Naive thymus-derived CD4-positive, alpha-beta T cell (primary cell): ENCODE data around the gene MYO5C. TPM values are rescaled to one million over a fixed set of nuclear protein-coding genes. Genes with fewer than 3 reads are reported as not detected.

Source experiments
- ATAC-seq: fragments of 150-1000 bp; cut with Tn5 transposase; 2 replicates; pipeline ENCODE4 v1.10.0; 2021; ENCODE audit warnings: mild to moderate bottlenecking, moderate library complexity
- CTCF ChIA-PET: fragments of 350-600 bp; sonication (Branson Sonifier 250); formaldehyde crosslinking; loops from one replicate; lab custom pipeline; 2021; ENCODE audit warnings: antibody characterized with exemption; lab: Charles Lee
- POLR2A ChIA-PET: fragments of 350-600 bp; sonication (Branson Sonifier 250); formaldehyde crosslinking; loops from one replicate; lab custom pipeline; 2021; ENCODE audit warnings: antibody characterized with exemption, inconsistent platforms; lab: Charles Lee
- DNase-seq, 9 donors: peaks; one replicate each; pipeline versions ENCODE4 v3.0.0 to v3.0.0-alpha.2; 2020 to 2022; ENCODE audit warnings: mixed read lengths in 1 of 9
- H3K27ac ChIP-seq: one replicate; pipeline ENCODE4 v1.7.0; 2013; ENCODE audit warnings: mild to moderate bottlenecking, low read depth, low read length, moderate library complexity
- H3K27me3 ChIP-seq, 2 donors: one replicate each; pipeline ENCODE4 v1.7.0; 2013; ENCODE audit warnings: low read length in 2 of 2, mild to moderate bottlenecking in 2 of 2, moderate library complexity in 2 of 2; ENCODE audit not compliant: control insufficient read depth in 2 of 2, insufficient read depth in 2 of 2
- H3K36me3 ChIP-seq, 3 experiments: 1 replicate in 2 of 3; 2 replicates in 1 of 3; pipeline ENCODE4 v1.7.0; 2013; ENCODE audit warnings: low read length in 3 of 3, mild to moderate bottlenecking in 3 of 3, moderate library complexity in 1 of 3; ENCODE audit not compliant: insufficient read depth in 3 of 3, control insufficient read depth in 2 of 3
- H3K4me1 ChIP-seq, 2 donors: one replicate each; pipeline ENCODE4 v1.7.0; 2013; ENCODE audit warnings: low read length in 2 of 2, mild to moderate bottlenecking in 2 of 2, moderate library complexity in 1 of 2; ENCODE audit not compliant: control insufficient read depth in 2 of 2, insufficient read depth in 2 of 2
- H3K4me3 ChIP-seq: 2 replicates; pipeline ENCODE4 v1.7.0; 2013; ENCODE audit warnings: mild to moderate bottlenecking, low read length
- H3K9me3 ChIP-seq, 3 experiments: 1 replicate in 2 of 3; 2 replicates in 1 of 3; pipeline ENCODE4 v1.7.0; 2013; ENCODE audit warnings: low read length in 3 of 3; ENCODE audit not compliant: control insufficient read depth in 2 of 3
- H3K27ac Mint-ChIP-seq, 9 donors: one replicate each; pipeline ENCODE4 v1.8.0; 2020 to 2022; ENCODE audit warnings: mixed read lengths in 9 of 9, mild to moderate bottlenecking in 8 of 9, moderate library complexity in 5 of 9, inconsistent platforms in 2 of 9
- H3K27me3 Mint-ChIP-seq, 5 donors: one replicate each; pipeline ENCODE4 v1.8.0; 2021 to 2022; ENCODE audit warnings: mixed read lengths in 5 of 5, mild to moderate bottlenecking in 1 of 5
- H3K36me3 Mint-ChIP-seq, 5 donors: one replicate each; pipeline ENCODE4 v1.8.0; 2020 to 2022; ENCODE audit warnings: mixed read lengths in 5 of 5, mild to moderate bottlenecking in 3 of 5, inconsistent platforms in 1 of 5
- H3K4me1 Mint-ChIP-seq, 7 donors: one replicate each; pipeline ENCODE4 v1.8.0; 2020 to 2022; ENCODE audit warnings: mixed read lengths in 7 of 7, mild to moderate bottlenecking in 3 of 7, inconsistent platforms in 1 of 7
- H3K4me3 Mint-ChIP-seq, 10 donors: one replicate each; pipeline ENCODE4 v1.8.0; 2020 to 2022; ENCODE audit warnings: mild to moderate bottlenecking in 10 of 10, mixed read lengths in 10 of 10, moderate library complexity in 6 of 10, inconsistent platforms in 2 of 10
- H3K9me3 Mint-ChIP-seq, 11 donors: one replicate each; pipeline ENCODE4 v1.8.0; 2020 to 2022; ENCODE audit warnings: mixed read lengths in 11 of 11, mild to moderate bottlenecking in 4 of 11, inconsistent platforms in 1 of 11, moderate library complexity in 1 of 11
- intact Hi-C, 2 donors: fragments of 100-400 bp; cut with micrococcal nuclease; formaldehyde crosslinking; loops; one replicate each; pipeline ENCODE4 v1.15.1; 2023
- polyA plus RNA-seq, 2 donors: library from polyadenylated mRNA; unstranded; fragments of 300-500 nt; fragmentation: Illumina TruSeq; gene quantifications; one replicate each; pipeline ENCODE4 v1.2.3, GENCODE V29; 2021
- total RNA-seq, 6 experiments: library from RNA in 5 of 6; stranded (reverse) in 5 of 6; gene quantifications; 1 replicate in 5 of 6; 2 replicates in 1 of 6; pipeline ENCODE4 v1.2.3 and lab custom pipeline; 2021 to 2026

The MYO5C gene
- total and polyA plus RNA-seq, 7 experiments from 2014 or later = 0.19 to 1.3 (median 0.31) TPM; not detected in 1

DNA sequence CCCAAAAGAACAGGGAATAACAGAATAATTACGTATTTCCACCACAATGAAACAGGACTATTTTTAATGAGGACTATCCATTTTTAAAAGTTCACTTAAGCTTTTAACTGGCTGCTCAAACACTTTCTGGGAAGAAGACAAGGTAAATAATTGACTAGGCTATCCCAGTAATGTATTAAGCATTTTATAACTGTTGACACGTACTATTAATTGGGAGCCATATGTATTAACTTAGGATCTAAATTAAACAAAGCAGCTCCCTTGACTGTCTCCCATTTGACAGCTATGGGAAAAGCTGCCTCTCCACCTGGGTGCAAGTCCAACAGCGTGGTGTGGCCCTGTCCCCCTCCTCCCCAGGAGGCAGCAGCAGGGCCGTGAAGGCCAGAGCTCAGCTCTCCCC lies 36.1 kb downstream of the MYO5C start:
- Histone ChIP-seq H3K27ac (no peak overlapping the region), H3K4me3 (no peak overlapping the region), H3K36me3 (no peaks in the 10 kb centered on the region), H3K27me3 (no peaks in the 10 kb centered on the region), H3K4me1 (peaks cover 16 to 37% of the 10 kb centered on the region in 2 donors), H3K9me3 (no peaks in the 10 kb centered on the region)
- ChIA-PET CTCF (interaction anchor here (0.6 to 10.8 kb wide), 4 partner anchors 23 to 548 kb away, joined by 3 to 113 read pairs (median 4); no protein-coding TSS in a partner anchor), POLR2A (no interaction called here)
- ATAC-seq (no peak), DNase-seq (no peak)
- H3K27ac Mint-ChIP-seq = peak overlapping the region in 2 of 9 donors; percentile 9 to 72
- no peaks in the 10 kb centered on the region for H3K27me3 Mint-ChIP-seq
- intact Hi-C loops = loop anchor here (5.0 to 10.0 kb wide), 3 partner anchors 203 to 935 kb away; no protein-coding TSS in a partner anchor
- H3K4me3 Mint-ChIP-seq = no peak overlapping the region
- H3K36me3 Mint-ChIP-seq = peaks cover 0 to 4% (median 0%) of the 10 kb centered on the region in 5 donors
- H3K9me3 Mint-ChIP-seq = peaks cover 0 to 2% (median 0%) of the 10 kb centered on the region in 11 donors
- peaks cover 29 to 73% (median 43%) of the 10 kb centered on the region in 7 donors for H3K4me1 Mint-ChIP-seq

DNA sequence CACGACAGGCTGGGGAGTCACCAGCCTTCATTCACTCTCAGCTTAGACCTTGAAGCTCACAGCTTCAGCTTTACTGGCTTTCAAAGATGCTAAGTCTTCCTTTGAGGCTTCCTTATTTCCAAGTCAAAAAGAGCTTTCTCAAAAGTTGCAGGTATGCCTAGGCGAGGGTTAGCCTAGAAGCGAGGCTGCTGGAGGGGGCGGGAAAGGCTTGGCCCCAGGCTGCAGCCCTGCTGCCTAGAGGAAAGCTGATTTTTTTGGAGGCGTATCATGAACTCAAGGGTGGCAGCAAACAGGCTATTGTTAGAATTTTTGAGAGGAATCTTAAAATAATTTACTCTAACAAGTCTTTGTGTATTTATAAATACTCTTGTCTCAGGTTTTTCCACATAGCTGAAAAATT lies 37.1 kb downstream of the MYO5C start:
- POLR2A ChIA-PET = no interaction called here
- Histone ChIP-seq H3K36me3 (no peaks in the 10 kb centered on the region), H3K4me3 (no peak overlapping the region), H3K4me1 (peaks cover 16 to 33% of the 10 kb centered on the region in 2 donors), H3K27me3 (no peaks in the 10 kb centered on the region), H3K9me3 (no peaks in the 10 kb centered on the region), H3K27ac (no peak overlapping the region)
- Mint-ChIP-seq H3K27me3 (no peaks in the 10 kb centered on the region), H3K36me3 (peaks cover 0 to 4% (median 0%) of the 10 kb centered on the region in 5 donors), H3K4me1 (peaks cover 25 to 71% (median 38%) of the 10 kb centered on the region in 7 donors), H3K9me3 (peaks cover 0 to 2% (median 0%) of the 10 kb centered on the region in 11 donors), H3K4me3 (peak overlapping the region in 1 of 10 donors; percentile 15), H3K27ac (no peak overlapping the region)
- DNase-seq = no peak
- CTCF ChIA-PET = interaction anchor here (0.7 to 10.8 kb wide), 5 partner anchors 24 to 475 kb away, joined by 3 to 113 read pairs (median 6); no protein-coding TSS in a partner anchor
- intact Hi-C loops = loop anchor here (5.0 to 10.0 kb wide), 3 partner anchors 204 to 936 kb away; no protein-coding TSS in a partner anchor
- no peak for ATAC-seq

DNA sequence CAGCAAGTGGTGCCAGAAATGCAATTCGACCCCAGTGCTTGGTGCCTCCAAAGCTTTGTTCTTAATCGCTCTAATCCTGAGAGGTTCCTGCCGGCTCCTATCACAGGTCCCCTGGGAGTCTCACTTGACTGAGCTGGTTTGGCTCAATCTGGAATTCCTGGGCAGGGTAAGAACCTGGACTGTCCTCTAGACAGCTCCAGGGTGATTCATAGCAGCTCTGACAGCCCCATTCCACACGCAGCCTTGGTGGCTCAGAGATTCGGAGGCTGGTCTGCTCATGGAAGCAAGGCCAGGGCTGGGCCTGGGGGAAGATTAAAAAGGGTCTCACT lies 37.9 kb downstream of the MYO5C start:
- peaks cover 13 to 25% of the 10 kb centered on the region in 2 donors for H3K4me1 ChIP-seq
- POLR2A ChIA-PET = interaction anchor here (0.6 to 1.0 kb wide), 4 partner anchors 45 to 477 kb away, joined by 3 to 5 read pairs (median 4); no protein-coding TSS in a partner anchor
- CTCF ChIA-PET = interaction anchor here (0.5 to 10.8 kb wide), 10 partner anchors 18 to 1291 kb away, joined by 3 to 113 read pairs (median 5); no protein-coding TSS in a partner anchor
- peaks cover 0 to 2% (median 0%) of the 10 kb centered on the region in 11 donors for H3K9me3 Mint-ChIP-seq
- H3K4me3 Mint-ChIP-seq = no peak overlapping the region
- peaks cover 19 to 67% (median 30%) of the 10 kb centered on the region in 7 donors for H3K4me1 Mint-ChIP-seq
- H3K27me3 Mint-ChIP-seq = no peaks in the 10 kb centered on the region
- peaks cover 0 to 4% (median 0%) of the 10 kb centered on the region in 5 donors for H3K36me3 Mint-ChIP-seq
- H3K27ac Mint-ChIP-seq = no peak overlapping the region
- intact Hi-C loops = loop anchor here (2.0 to 10.0 kb wide), 8 partner anchors 23 to 937 kb away; partner anchors contain the start of genes MYO5A (in 2 of the 2), ARPP19 (in 1 of the 2) and ATOSA (in 1 of the 2)
- H3K27me3 ChIP-seq = no peaks in the 10 kb centered on the region
- no peaks in the 10 kb centered on the region for H3K36me3 ChIP-seq
- H3K27ac ChIP-seq = no peak overlapping the region
- H3K9me3 ChIP-seq = no peaks in the 10 kb centered on the region
- H3K4me3 ChIP-seq = no peak overlapping the region
- ATAC-seq (no peak), DNase-seq (no peak)

DNA sequence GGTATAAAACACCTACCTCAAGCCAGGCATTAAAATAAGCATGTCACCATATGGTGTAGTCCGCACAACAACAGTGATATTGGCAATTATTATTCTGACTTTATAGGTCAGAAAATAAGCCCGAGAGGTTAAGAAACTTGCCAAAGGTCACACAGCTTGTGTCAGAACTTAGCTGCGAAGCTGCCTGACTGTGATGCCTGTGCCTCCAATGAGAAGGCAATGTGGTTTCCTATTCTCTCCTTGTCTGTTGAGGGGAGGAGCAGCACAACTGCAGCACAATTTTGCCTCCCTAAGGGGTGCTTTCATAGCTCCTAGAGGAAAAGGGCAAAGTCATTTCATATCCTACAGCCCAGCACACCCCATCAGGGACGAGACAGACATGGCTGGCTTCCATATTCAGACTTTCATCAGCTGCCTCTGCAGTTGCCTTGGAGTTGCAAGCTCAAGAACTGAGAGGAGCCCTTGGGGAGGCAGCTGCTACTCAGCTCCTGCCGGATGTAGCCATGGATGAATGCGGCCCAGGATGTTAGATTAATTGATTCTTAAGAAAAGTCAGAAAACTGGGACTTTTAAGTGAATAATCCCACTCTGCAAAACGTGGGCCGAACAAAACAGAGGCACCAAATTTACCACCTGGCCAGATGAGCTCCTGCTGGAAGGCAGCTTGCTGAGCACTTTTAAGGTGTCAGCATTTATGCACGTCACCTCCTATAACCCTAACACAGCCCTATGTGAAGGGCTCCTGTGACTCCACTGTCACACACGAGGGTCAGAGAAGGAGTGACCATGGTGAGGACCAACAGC lies 38.5 kb downstream of the MYO5C start:
- peaks cover 7 to 19% of the 10 kb centered on the region in 2 donors for H3K4me1 ChIP-seq
- Mint-ChIP-seq H3K9me3 (peaks cover 0 to 2% (median 0%) of the 10 kb centered on the region in 11 donors), H3K27ac (peak overlapping the region in 4 of 9 donors; percentile 5 to 75 (median 46)), H3K4me3 (peak overlapping the region in 7 of 10 donors; percentile 45 to 83 (median 65)), H3K36me3 (peaks cover 0 to 4% (median 0%) of the 10 kb centered on the region in 5 donors), H3K27me3 (no peaks in the 10 kb centered on the region), H3K4me1 (peaks cover 13 to 62% (median 25%) of the 10 kb centered on the region in 7 donors)
- no peaks in the 10 kb centered on the region for H3K36me3 ChIP-seq
- H3K9me3 ChIP-seq = no peaks in the 10 kb centered on the region
- intact Hi-C loops = loop anchor here (1.0 to 10.0 kb wide), 12 partner anchors 22 to 938 kb away; partner anchors contain the start of genes ATOSA (in 2 of the 2), MYO5A (in 2 of the 2) and ARPP19 (in 1 of the 2)
- peak overlapping the region; percentile 14 for H3K4me3 ChIP-seq
- CTCF ChIA-PET = interaction anchor here (0.5 to 10.8 kb wide), 24 partner anchors 10 to 1291 kb away, joined by 3 to 113 read pairs (median 4); no protein-coding TSS in a partner anchor
- DNase-seq (no peak), ATAC-seq (no peak)
- H3K27me3 ChIP-seq = no peaks in the 10 kb centered on the region
- POLR2A ChIA-PET = interaction anchor here (0.6 to 2.5 kb wide), 8 partner anchors 11 to 478 kb away, joined by 3 to 9 read pairs (median 4); no protein-coding TSS in a partner anchor
- no peak overlapping the region for H3K27ac ChIP-seq

DNA sequence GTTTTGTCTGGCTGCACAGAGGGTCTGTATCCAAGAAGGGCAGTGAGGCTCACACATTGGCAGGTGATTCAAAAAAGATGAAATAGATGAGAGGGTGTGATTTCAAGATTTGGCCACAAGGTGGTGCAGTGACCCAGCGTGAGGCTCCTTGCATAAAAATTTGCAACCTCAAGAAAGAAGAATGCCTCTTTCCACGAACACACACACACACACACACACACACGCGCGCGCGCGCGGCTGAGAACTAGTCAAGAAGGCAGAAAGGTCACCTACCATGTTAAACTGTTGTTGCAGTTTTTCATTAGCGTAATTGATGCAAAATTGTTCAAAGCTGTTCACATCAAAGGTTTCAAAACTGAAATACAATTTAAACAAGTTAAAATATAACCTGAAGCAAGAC lies 39.2 kb downstream of the MYO5C start:
- peak overlapping the region; percentile 4 to 96 (median 65) for H3K27ac Mint-ChIP-seq
- CTCF ChIA-PET = interaction anchor here (0.6 to 10.8 kb wide), 18 partner anchors 9 to 481 kb away, joined by 3 to 113 read pairs (median 4); no protein-coding TSS in a partner anchor

More for the DNA sequence above, 39.2 kb downstream of the MYO5C start:
- Histone ChIP-seq H3K4me1 (peaks cover 0 to 12% of the 10 kb centered on the region in 2 donors), H3K36me3 (no peaks in the 10 kb centered on the region), H3K9me3 (no peaks in the 10 kb centered on the region), H3K27ac (no peak overlapping the region), H3K4me3 (peak overlapping the region; percentile 14), H3K27me3 (no peaks in the 10 kb centered on the region)
- DNase-seq (peak; percentile 27 to 80 (median 75)), ATAC-seq (peak; percentile 98)
- H3K4me3 Mint-ChIP-seq = peak overlapping the region; percentile 49 to 85 (median 72)
- no peaks in the 10 kb centered on the region for H3K27me3 Mint-ChIP-seq
- peaks cover 0 to 3% (median 0%) of the 10 kb centered on the region in 11 donors for H3K9me3 Mint-ChIP-seq
- peaks cover 5 to 55% (median 17%) of the 10 kb centered on the region in 7 donors for H3K4me1 Mint-ChIP-seq
- no peaks in the 10 kb centered on the region for H3K36me3 Mint-ChIP-seq
- POLR2A ChIA-PET = interaction anchor here (0.8 to 2.5 kb wide), 5 partner anchors 12 to 478 kb away, joined by 3 to 9 read pairs (median 4); no protein-coding TSS in a partner anchor
- intact Hi-C loops = loop anchor here (1.0 to 10.0 kb wide), 12 partner anchors 22 to 938 kb away; partner anchors contain the start of genes ATOSA (in 2 of the 2), MYO5A (in 2 of the 2) and ARPP19 (in 1 of the 2)
